WTC11 (cell line): ENCODE results near the gene NEDD4L.

Experiments
- ELF4 ChIP-seq: sonication (generic); formaldehyde crosslinking; IDR thresholded peaks from 2 replicates; pipeline ENCODE4 v1.8.1; 2022; ENCODE audit warnings: low read depth, mild to moderate bottlenecking, moderate library complexity, missing genetic modification reagents
- GRHL2 ChIP-seq: fragments of 250-450 bp; sonication (Bioruptor Pico); IDR thresholded peaks from 2 replicates; pipeline ENCODE4 v1.8.0; 2022; ENCODE audit warnings: mild to moderate bottlenecking, moderate library complexity; ENCODE audit not compliant: insufficient replicate concordance, severe bottlenecking
- HMGA2 ChIP-seq: fragments of 250-450 bp; sonication (Bioruptor Pico); IDR thresholded peaks from 2 replicates; pipeline ENCODE4 v1.4.0; 2021; ENCODE audit warnings: mild to moderate bottlenecking, moderate library complexity
- KAT7 ChIP-seq: sonication (generic); formaldehyde crosslinking; IDR thresholded peaks from 2 replicates; pipeline ENCODE4 v1.8.1; 2023; ENCODE audit warnings: missing genetic modification reagents, mild to moderate bottlenecking, borderline replicate concordance
- PRRX2 ChIP-seq: fragments of 250-450 bp; sonication (Bioruptor Pico); IDR thresholded peaks from 2 replicates; pipeline ENCODE4 v1.8.0; 2021; ENCODE audit warnings: mild to moderate bottlenecking
- SP1 ChIP-seq: sonication (generic); formaldehyde crosslinking; conservative IDR thresholded peaks from 2 replicates; pipeline ENCODE4 v1.8.1; 2022; ENCODE audit warnings: missing genetic modification reagents
- TEAD4 ChIP-seq: sonication (generic); formaldehyde crosslinking; IDR thresholded peaks from 2 replicates; pipeline ENCODE4 v1.8.0; 2022; ENCODE audit warnings: mild to moderate bottlenecking, missing genetic modification reagents
- ZBTB21 ChIP-seq: sonication (generic); formaldehyde crosslinking; IDR thresholded peaks from 2 replicates; pipeline ENCODE4 v1.8.1; 2023; ENCODE audit warnings: mild to moderate bottlenecking, missing genetic modification reagents, borderline replicate concordance
- ZMAT4 ChIP-seq: fragments of 250-450 bp; sonication (Bioruptor Pico); IDR thresholded peaks from 2 replicates; pipeline ENCODE4 v1.9.0; 2021; ENCODE audit warnings: mild to moderate bottlenecking
- ZNF121 ChIP-seq: sonication (generic); formaldehyde crosslinking; IDR thresholded peaks from 2 replicates; pipeline ENCODE4 v1.8.0; 2023; ENCODE audit warnings: missing genetic modification reagents
- ZNF138 ChIP-seq: sonication (generic); formaldehyde crosslinking; conservative IDR thresholded peaks from 2 replicates; pipeline ENCODE4 v1.8.1; 2022; ENCODE audit warnings: mild to moderate bottlenecking, moderate library complexity, missing genetic modification reagents
- ZNF532 ChIP-seq: fragments of 250-450 bp; sonication (Bioruptor Pico); IDR thresholded peaks from 2 replicates; pipeline ENCODE4 v1.9.0; 2021; ENCODE audit warnings: mild to moderate bottlenecking, borderline replicate concordance
- TF ChIP-seq, protein P1 (sequence below): fragments of 200-600 bp; IDR thresholded peaks from 2 replicates; pipeline ENCODE4 v1.8.0; 2022; ENCODE audit warnings: antibody characterized with exemption

GRCh38 chr18:58196881-58197872 is 153.2 kb downstream of the NEDD4L start:
- TF ChIP-seq, protein P1, sequence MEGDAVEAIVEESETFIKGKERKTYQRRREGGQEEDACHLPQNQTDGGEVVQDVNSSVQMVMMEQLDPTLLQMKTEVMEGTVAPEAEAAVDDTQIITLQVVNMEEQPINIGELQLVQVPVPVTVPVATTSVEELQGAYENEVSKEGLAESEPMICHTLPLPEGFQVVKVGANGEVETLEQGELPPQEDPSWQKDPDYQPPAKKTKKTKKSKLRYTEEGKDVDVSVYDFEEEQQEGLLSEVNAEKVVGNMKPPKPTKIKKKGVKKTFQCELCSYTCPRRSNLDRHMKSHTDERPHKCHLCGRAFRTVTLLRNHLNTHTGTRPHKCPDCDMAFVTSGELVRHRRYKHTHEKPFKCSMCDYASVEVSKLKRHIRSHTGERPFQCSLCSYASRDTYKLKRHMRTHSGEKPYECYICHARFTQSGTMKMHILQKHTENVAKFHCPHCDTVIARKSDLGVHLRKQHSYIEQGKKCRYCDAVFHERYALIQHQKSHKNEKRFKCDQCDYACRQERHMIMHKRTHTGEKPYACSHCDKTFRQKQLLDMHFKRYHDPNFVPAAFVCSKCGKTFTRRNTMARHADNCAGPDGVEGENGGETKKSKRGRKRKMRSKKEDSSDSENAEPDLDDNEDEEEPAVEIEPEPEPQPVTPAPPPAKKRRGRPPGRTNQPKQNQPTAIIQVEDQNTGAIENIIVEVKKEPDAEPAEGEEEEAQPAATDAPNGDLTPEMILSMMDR: no peak
- TF ChIP-seq ZMAT4 (CRISPR knock-in tag) (no peak), SP1 (CRISPR knock-in tag) (no peak), KAT7 (CRISPR knock-in tag) (no peak), ZBTB21 (CRISPR knock-in tag) (no peak), TEAD4 (CRISPR knock-in tag) (no peak), HMGA2 (CRISPR knock-in tag) (no peak), ZNF121 (no peak), ELF4 (CRISPR knock-in tag) (no peak), ZNF138 (CRISPR knock-in tag) (no peak), ZNF532 (CRISPR knock-in tag) (no peak), GRHL2 (CRISPR knock-in tag) (no peak), PRRX2 (CRISPR knock-in tag) (no peak)
